ENCODE measurements around the gene KAT2A.

DNA sequence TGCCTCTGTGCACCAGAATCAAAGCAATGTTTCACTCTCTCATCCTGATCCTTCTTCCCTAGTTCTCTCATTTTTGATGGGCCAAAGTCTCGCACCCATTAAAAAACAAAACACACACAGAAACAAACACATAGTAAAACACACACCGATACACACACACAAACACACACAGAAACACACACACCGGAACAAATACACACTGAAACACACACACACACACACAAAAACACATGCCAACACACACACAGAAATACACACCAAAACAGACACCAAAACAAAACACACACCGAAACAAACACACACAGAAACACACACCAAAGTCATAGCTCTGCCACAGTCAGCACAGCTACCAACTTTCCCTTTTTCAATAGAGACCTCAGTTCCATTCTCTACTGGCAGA is 10.1 kb upstream of the KAT2A start:
- TF ChIP-seq, protein P1, sequence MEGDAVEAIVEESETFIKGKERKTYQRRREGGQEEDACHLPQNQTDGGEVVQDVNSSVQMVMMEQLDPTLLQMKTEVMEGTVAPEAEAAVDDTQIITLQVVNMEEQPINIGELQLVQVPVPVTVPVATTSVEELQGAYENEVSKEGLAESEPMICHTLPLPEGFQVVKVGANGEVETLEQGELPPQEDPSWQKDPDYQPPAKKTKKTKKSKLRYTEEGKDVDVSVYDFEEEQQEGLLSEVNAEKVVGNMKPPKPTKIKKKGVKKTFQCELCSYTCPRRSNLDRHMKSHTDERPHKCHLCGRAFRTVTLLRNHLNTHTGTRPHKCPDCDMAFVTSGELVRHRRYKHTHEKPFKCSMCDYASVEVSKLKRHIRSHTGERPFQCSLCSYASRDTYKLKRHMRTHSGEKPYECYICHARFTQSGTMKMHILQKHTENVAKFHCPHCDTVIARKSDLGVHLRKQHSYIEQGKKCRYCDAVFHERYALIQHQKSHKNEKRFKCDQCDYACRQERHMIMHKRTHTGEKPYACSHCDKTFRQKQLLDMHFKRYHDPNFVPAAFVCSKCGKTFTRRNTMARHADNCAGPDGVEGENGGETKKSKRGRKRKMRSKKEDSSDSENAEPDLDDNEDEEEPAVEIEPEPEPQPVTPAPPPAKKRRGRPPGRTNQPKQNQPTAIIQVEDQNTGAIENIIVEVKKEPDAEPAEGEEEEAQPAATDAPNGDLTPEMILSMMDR (conservative IDR thresholded peaks at IDR 0.05 in 1 of 2, IDR thresholded peaks at IDR 0.05 in 1 of 2; ENCODE audit: extremely low read depth in 1 of 2, insufficient read depth in 1 of 2, low read depth in 1 of 2, low read length in 2 of 2) = no peak
- no peak for TF ChIP-seq EZH2 (IDR thresholded peaks at IDR 0.05; ENCODE audit: borderline replicate concordance, low read length)
